Measurements from ENCODE around the gene TMEM244. TPM values are rescaled to one million over a fixed set of nuclear protein-coding genes. Genes with fewer than 3 reads are reported as not detected.
A peak's percentile ranks its signal among the peaks of the same experiment; 100 is the strongest.
"Not testable (repeated sequence)": the region's sequence is repeated elsewhere in the genome, so short reads cannot be mapped to it uniquely, and the experiment has no call there.

TMEM244 gene
- total RNA-seq, 2 experiments from 2014 or later, result not detected

- CTCF ChIA-PET, result interaction anchor here (0.9 to 1.4 kb wide), 4 partner anchors 15 to 292 kb away, joined by 3 to 4 read pairs (median 4); no protein-coding TSS in a partner anchor
- DNase-seq, result peak; percentile 9
- POLR2A ChIA-PET, result interaction anchor here (0.6 kb wide), 1 partner anchor 247 kb away, joined by 3 read pairs; no protein-coding TSS in a partner anchor
- H3K27ac Mint-ChIP-seq, result no peak overlapping the region
- ATAC-seq, result peak; percentile 47
- no peaks in the 10 kb centered on the region for H3K36me3 Mint-ChIP-seq (ENCODE audit: low read depth)
- intact Hi-C loops (cut with DNase I, micrococcal nuclease), result no loop called here
- H3K27me3 Mint-ChIP-seq, result peaks cover 2% of the 10 kb centered on the region
- no peaks in the 10 kb centered on the region for H3K9me3 Mint-ChIP-seq (ENCODE audit: low read depth)
- no peak overlapping the region for H3K4me3 Mint-ChIP-seq
- H3K4me1 Mint-ChIP-seq, result peaks cover 10% of the 10 kb centered on the region
These were observed 29.0 kb upstream of the TMEM244 start for GRCh38 chr6:129890164-129890563.

GRCh38 chr6:129889580-129889979 lies 28.5 kb upstream of the TMEM244 start:
- ATAC-seq, result peak; percentile 49
- H3K36me3 Mint-ChIP-seq (ENCODE audit: low read depth), result no peaks in the 10 kb centered on the region

GRCh38 chr6:129886401-129887155 lies 25.5 kb upstream of the TMEM244 start:
- POLR2A ChIA-PET, result interaction anchor here (0.6 kb wide), 1 partner anchor 308 kb away, joined by 5 read pairs; no protein-coding TSS in a partner anchor

More at GRCh38 chr6:129889580-129889979, 28.5 kb upstream of the TMEM244 start:
- H3K4me1 Mint-ChIP-seq, result peaks cover 10% of the 10 kb centered on the region
- DNase-seq, result peak; percentile 15
- intact Hi-C loops (cut with DNase I, micrococcal nuclease), result no loop called here
- H3K27ac Mint-ChIP-seq, result no peak overlapping the region
- H3K4me3 Mint-ChIP-seq, result no peak overlapping the region
- H3K9me3 Mint-ChIP-seq (ENCODE audit: low read depth), result no peaks in the 10 kb centered on the region
- ChIA-PET POLR2A (interaction anchor here (0.6 kb wide), 1 partner anchor 247 kb away, joined by 3 read pairs; no protein-coding TSS in a partner anchor), CTCF (interaction anchor here (1.1 to 1.4 kb wide), 3 partner anchors 14 to 292 kb away, joined by 4 read pairs; no protein-coding TSS in a partner anchor)
- H3K27me3 Mint-ChIP-seq, result peaks cover 2% of the 10 kb centered on the region

GRCh38 chr6:129884211-129884610 lies 23.1 kb upstream of the TMEM244 start:
- ATAC-seq (no peak), DNase-seq (no peak)
- POLR2A ChIA-PET, result no interaction called here
- Mint-ChIP-seq H3K4me3 (no peak overlapping the region), H3K4me1 (peaks cover 3% of the 10 kb centered on the region), H3K36me3 (ENCODE audit: low read depth) (no peaks in the 10 kb centered on the region), H3K27me3 (peaks cover 2% of the 10 kb centered on the region), H3K27ac (no peak overlapping the region), H3K9me3 (ENCODE audit: low read depth) (no peaks in the 10 kb centered on the region)
- CTCF ChIA-PET, result interaction anchor here (0.9 to 2.1 kb wide), 3 partner anchors 9 to 137 kb away, joined by 3 to 5 read pairs (median 4); no protein-coding TSS in a partner anchor
- intact Hi-C loops (cut with DNase I, micrococcal nuclease), result no loop called here

More at GRCh38 chr6:129886401-129887155, 25.5 kb upstream of the TMEM244 start:
- no peak overlapping the region for H3K4me3 Mint-ChIP-seq
- CTCF ChIA-PET, result interaction anchor here (0.7 to 1.2 kb wide), 3 partner anchors 21 to 387 kb away, joined by 3 read pairs; no protein-coding TSS in a partner anchor
- H3K9me3 Mint-ChIP-seq (ENCODE audit: low read depth), result no peaks in the 10 kb centered on the region
- ATAC-seq (no peak), DNase-seq (no peak)
- H3K36me3 Mint-ChIP-seq (ENCODE audit: low read depth), result no peaks in the 10 kb centered on the region
- no peak overlapping the region for H3K27ac Mint-ChIP-seq
- intact Hi-C loops (cut with DNase I, micrococcal nuclease), result no loop called here
- peaks cover 13% of the 10 kb centered on the region for H3K4me1 Mint-ChIP-seq
- H3K27me3 Mint-ChIP-seq, result peaks cover 2% of the 10 kb centered on the region

- peaks cover 2% of the 10 kb centered on the region for H3K27me3 Mint-ChIP-seq
- ATAC-seq (no peak), DNase-seq (no peak)
- CTCF ChIA-PET, result interaction anchor here (1.8 kb wide), 1 partner anchor 139 kb away, joined by 4 read pairs; no protein-coding TSS in a partner anchor
- no peak overlapping the region for H3K27ac Mint-ChIP-seq
- peaks cover 3% of the 10 kb centered on the region for H3K4me1 Mint-ChIP-seq
- POLR2A ChIA-PET, result no interaction called here
- no peak overlapping the region for H3K4me3 Mint-ChIP-seq
- H3K36me3 Mint-ChIP-seq (ENCODE audit: low read depth), result peaks cover 2% of the 10 kb centered on the region
- H3K9me3 Mint-ChIP-seq (ENCODE audit: low read depth), result peaks cover 2% of the 10 kb centered on the region
- intact Hi-C loops (cut with DNase I, micrococcal nuclease), result no loop called here
These were observed 21.5 kb upstream of the TMEM244 start for GRCh38 chr6:129882510-129883023.

- H3K27me3 Mint-ChIP-seq; POLR2A ChIA-PET; DNase-seq; H3K4me3 Mint-ChIP-seq; ATAC-seq; H3K36me3 Mint-ChIP-seq (ENCODE audit: low read depth); intact Hi-C loops (cut with DNase I, micrococcal nuclease); H3K27ac Mint-ChIP-seq; H3K9me3 Mint-ChIP-seq (ENCODE audit: low read depth): not testable (repeated sequence)
- CTCF ChIA-PET, result interaction anchor here (0.6 kb wide), 1 partner anchor 105 kb away, joined by 3 read pairs; no protein-coding TSS in a partner anchor
- peaks cover 16% of the 10 kb centered on the region for H3K4me1 Mint-ChIP-seq
These were observed 16.8 kb upstream of the TMEM244 start for GRCh38 chr6:129877894-129878293.

- DNase-seq, result no peak
- Mint-ChIP-seq H3K27me3 (no peaks in the 10 kb centered on the region), H3K27ac (peak overlapping the region; percentile 20), H3K36me3 (ENCODE audit: low read depth) (peaks cover 2% of the 10 kb centered on the region), H3K4me1 (peaks cover 13% of the 10 kb centered on the region), H3K4me3 (no peak overlapping the region), H3K9me3 (ENCODE audit: low read depth) (peaks cover 2% of the 10 kb centered on the region)
- peak; percentile 79 for ATAC-seq
- ChIA-PET CTCF (interaction anchor here (0.8 to 1.7 kb wide), 4 partner anchors 14 to 278 kb away, joined by 3 to 4 read pairs (median 4); no protein-coding TSS in a partner anchor), POLR2A (no interaction called here)
- intact Hi-C loops (cut with DNase I, micrococcal nuclease), result no loop called here
These were observed 14.8 kb upstream of the TMEM244 start for GRCh38 chr6:129875610-129876520.

GRCh38 chr6:129874837-129875236 lies 13.7 kb upstream of the TMEM244 start:
- no peak overlapping the region for H3K27ac Mint-ChIP-seq
- peak; percentile 39 for ATAC-seq
- POLR2A ChIA-PET, result no interaction called here

GRCh38 chr6:129872586-129872985 lies 11.5 kb upstream of the TMEM244 start:
- no peaks in the 10 kb centered on the region for H3K27me3 Mint-ChIP-seq
- no peak for DNase-seq
- no peaks in the 10 kb centered on the region for H3K9me3 Mint-ChIP-seq (ENCODE audit: low read depth)
- intact Hi-C loops (cut with DNase I, micrococcal nuclease), result no loop called here
- no peak for ATAC-seq
- ChIA-PET POLR2A (no interaction called here), CTCF (interaction anchor here (0.6 kb wide), 1 partner anchor 12 kb away, joined by 3 read pairs; no protein-coding TSS in a partner anchor)
- H3K36me3 Mint-ChIP-seq (ENCODE audit: low read depth), result no peaks in the 10 kb centered on the region
- no peak overlapping the region for H3K4me3 Mint-ChIP-seq
- no peak overlapping the region for H3K27ac Mint-ChIP-seq
- H3K4me1 Mint-ChIP-seq, result peaks cover 13% of the 10 kb centered on the region

More at GRCh38 chr6:129874837-129875236, 13.7 kb upstream of the TMEM244 start:
- intact Hi-C loops (cut with DNase I, micrococcal nuclease), result no loop called here
- CTCF ChIA-PET, result interaction anchor here (1.1 kb wide), 1 partner anchor 15 kb away, joined by 4 read pairs; no protein-coding TSS in a partner anchor
- H3K9me3 Mint-ChIP-seq (ENCODE audit: low read depth), result peaks cover 2% of the 10 kb centered on the region
- peaks cover 13% of the 10 kb centered on the region for H3K4me1 Mint-ChIP-seq
- H3K4me3 Mint-ChIP-seq, result no peak overlapping the region
- no peaks in the 10 kb centered on the region for H3K27me3 Mint-ChIP-seq
- no peak for DNase-seq
- H3K36me3 Mint-ChIP-seq (ENCODE audit: low read depth), result peaks cover 2% of the 10 kb centered on the region

GRCh38 chr6:129871221-129871620 lies 10.1 kb upstream of the TMEM244 start:
- ATAC-seq (no peak), DNase-seq (no peak)
- H3K4me3 Mint-ChIP-seq, result no peak overlapping the region
- H3K9me3 Mint-ChIP-seq (ENCODE audit: low read depth), result no peaks in the 10 kb centered on the region
- no peaks in the 10 kb centered on the region for H3K36me3 Mint-ChIP-seq (ENCODE audit: low read depth)
- H3K27me3 Mint-ChIP-seq, result no peaks in the 10 kb centered on the region
- no peak overlapping the region for H3K27ac Mint-ChIP-seq
- ChIA-PET CTCF (interaction anchor here (0.7 to 0.9 kb wide), 2 partner anchors 272 to 450 kb away, joined by 3 read pairs; no protein-coding TSS in a partner anchor), POLR2A (no interaction called here)
- intact Hi-C loops (cut with DNase I, micrococcal nuclease), result no loop called here
- peaks cover 12% of the 10 kb centered on the region for H3K4me1 Mint-ChIP-seq

GRCh38 chr6:129867403-129867802 lies 6.3 kb upstream of the TMEM244 start:
- H3K36me3 Mint-ChIP-seq (ENCODE audit: low read depth), result no peaks in the 10 kb centered on the region
- CTCF ChIA-PET, result no interaction called here
- intact Hi-C loops (cut with DNase I, micrococcal nuclease), result no loop called here
- POLR2A ChIA-PET, result no interaction called here
- no peak for ATAC-seq
- no peak overlapping the region for H3K4me3 Mint-ChIP-seq
- no peak for DNase-seq
- H3K4me1 Mint-ChIP-seq, result no peaks in the 10 kb centered on the region
- H3K27me3 Mint-ChIP-seq, result no peaks in the 10 kb centered on the region
- no peak overlapping the region for H3K27ac Mint-ChIP-seq
- H3K9me3 Mint-ChIP-seq (ENCODE audit: low read depth), result no peaks in the 10 kb centered on the region
